CD4-positive, alpha-beta T cell treated with Interferon alpha-2 for 1 hour (primary cell): Measurements from ENCODE around the gene PIP5K1A.
"Not testable (repeated sequence)": the region's sequence is repeated elsewhere in the genome, so short reads cannot be mapped to it uniquely, and the experiment has no call there.

ENCODE experiments used
- DNase-seq, 2 donors: peaks; one replicate each; pipeline ENCODE4 v3.0.0-alpha.2; 2020 to 2022

Gene PIP5K1A

GRCh38 chr1:151254217-151255213 is 56.2 kb downstream of the PIP5K1A start, which contains the start of gene PSMD4:
Gene PSMD4 (plus strand): TSS chr1:151254734. CDS start chr1:151254783, 49 bp downstream.
- peak; percentile 96 to 97 for DNase-seq

- DNase-seq, result no peak
These were observed 57.0 kb downstream of the PIP5K1A start for GRCh38 chr1:151255381-151255780.

GRCh38 chr1:151259351-151259750 is 61.0 kb downstream of the PIP5K1A start:
- DNase-seq, result no peak

DNA sequence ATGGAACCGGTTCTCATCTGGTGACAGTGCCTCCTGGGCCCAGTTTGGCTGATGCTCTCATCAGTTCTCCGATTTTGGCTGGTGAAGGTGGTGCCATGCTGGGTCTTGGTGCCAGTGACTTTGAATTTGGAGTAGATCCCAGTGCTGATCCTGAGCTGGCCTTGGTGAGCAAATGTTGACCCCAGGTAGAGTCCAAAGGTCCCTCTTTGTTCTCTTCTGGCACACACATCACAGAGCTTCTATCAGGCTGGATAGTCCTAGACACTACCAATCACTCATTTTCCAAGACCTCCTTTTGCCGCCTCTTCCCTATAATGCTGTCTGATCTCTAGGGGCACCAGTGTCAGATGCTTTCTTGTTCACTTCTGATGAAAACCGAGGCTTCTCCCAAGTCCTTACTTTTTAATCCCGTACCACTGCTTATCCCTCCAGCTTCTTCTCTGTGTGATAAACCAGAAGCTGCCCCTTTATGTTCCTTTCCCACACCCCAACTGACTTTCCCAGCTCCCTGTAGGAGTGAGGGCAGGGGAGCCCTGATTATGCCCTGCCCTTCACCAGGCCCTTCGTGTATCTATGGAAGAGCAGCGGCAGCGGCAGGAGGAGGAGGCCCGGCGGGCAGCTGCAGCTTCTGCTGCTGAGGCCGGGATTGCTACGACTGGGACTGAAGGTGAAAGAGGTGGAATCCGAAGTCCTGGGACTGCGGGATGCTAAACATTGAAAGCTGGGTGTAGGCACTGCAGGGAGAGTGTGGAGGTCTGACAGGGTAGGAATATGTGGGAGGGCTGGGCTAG is 67.3 kb downstream of the PIP5K1A start:
- no peak for DNase-seq

DNA sequence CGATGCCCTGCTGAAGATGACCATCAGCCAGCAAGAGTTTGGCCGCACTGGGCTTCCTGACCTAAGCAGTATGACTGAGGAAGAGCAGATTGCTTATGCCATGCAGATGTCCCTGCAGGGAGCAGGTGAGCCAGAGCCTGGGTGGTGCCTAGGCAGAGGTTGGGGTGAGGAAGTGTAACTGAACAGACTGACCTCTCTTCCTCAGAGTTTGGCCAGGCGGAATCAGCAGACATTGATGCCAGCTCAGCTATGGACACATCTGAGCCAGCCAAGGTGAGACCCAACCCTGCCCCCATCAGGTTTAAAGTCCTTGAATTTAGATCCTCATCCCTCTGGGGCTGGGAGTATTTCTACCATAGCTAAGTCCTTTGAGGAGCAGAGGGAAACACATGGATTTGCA is 68.0 kb downstream of the PIP5K1A start:
- no peak for DNase-seq

GRCh38 chr1:151266821-151267220 is 68.5 kb downstream of the PIP5K1A start:
- DNase-seq, result no peak

DNA sequence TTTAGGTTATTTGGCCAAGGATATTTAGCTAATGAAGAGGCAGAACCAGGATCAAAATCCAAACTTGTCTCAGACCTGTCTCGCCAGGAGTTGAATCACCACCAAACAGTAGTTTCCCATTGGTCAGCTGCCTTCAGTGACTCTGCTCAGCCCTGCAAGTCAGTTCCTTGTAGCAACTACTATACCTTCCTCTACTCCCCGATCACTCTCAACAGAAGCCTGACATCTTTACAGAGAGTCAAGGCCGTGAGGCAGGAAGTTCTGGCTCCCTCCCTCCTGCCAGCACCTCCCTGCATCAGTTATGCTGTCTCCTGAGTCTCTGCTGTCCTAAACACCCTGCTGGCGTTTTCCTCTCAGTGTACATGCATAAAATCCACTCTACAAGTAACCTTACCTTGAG is 69.4 kb downstream of the PIP5K1A start:
- DNase-seq, result no peak

DNA sequence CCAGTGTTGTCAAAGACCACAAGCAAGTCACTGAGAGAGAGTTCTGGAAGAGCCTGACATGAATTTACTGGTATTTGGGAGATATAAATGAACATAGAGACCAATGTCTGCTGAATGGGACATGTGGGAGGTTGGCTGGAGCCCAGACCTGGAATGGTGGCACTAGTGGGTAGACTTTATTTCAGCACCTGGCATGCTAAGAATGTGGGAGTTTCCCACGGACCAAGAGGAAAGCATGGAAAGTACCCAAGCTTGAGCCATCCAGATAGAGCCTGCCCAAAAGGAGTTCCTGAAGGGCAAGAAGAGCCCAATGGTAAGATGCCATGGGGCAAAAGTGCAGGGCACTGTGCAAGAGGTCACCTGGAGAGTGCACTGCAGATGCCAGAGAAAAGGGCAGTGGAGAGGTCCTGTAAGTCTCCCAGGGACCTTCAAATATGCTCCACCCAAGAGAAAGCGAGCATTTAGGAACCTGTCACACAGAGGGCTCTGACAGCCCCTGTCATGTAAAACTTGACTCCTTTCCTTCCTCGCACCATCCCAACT is 75.6 kb downstream of the PIP5K1A start:
- no peak for DNase-seq

GRCh38 chr1:151275341-151275740 is 77.0 kb downstream of the PIP5K1A start:
- not testable (repeated sequence) for DNase-seq

GRCh38 chr1:151277249-151277648 is 78.9 kb downstream of the PIP5K1A start:
- peak; percentile 12 to 45 for DNase-seq

DNA sequence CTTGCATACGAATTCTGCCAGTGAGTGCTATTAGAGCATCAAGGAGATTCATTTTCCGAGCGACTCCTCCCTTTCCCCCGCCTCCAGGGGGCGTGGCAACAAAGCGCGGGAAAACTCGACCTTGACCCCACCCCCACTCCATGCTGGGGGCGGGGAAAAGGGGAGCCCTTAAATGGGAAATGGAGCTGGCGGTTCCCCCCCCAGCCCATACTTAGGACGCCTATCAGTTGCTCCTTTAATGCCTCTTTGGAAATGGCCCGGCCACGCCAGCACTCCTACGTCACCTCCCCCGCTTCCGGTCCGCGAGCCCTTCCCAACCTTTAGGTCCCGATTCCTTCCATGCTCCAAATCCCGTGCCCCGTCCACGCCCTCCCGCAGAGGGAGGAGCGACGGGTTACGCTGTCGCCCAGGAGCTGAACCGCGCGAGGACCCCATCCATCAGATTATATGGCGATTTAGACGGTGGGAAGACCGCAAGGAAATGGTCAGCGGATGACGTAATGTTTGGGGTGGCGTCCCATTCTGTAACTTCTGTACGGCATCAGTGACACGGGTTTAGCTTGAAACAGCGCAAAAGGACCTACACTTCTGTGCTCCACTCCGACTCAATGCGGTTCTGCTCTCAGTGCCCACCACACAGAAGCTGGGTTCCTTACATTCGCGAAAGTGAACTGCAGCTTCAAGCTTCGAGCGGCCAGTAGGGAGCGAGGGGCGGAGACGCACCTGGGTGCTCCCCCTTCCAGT is 83.0 kb downstream of the PIP5K1A start:
- peak; percentile 93 to 97 for DNase-seq

DNA sequence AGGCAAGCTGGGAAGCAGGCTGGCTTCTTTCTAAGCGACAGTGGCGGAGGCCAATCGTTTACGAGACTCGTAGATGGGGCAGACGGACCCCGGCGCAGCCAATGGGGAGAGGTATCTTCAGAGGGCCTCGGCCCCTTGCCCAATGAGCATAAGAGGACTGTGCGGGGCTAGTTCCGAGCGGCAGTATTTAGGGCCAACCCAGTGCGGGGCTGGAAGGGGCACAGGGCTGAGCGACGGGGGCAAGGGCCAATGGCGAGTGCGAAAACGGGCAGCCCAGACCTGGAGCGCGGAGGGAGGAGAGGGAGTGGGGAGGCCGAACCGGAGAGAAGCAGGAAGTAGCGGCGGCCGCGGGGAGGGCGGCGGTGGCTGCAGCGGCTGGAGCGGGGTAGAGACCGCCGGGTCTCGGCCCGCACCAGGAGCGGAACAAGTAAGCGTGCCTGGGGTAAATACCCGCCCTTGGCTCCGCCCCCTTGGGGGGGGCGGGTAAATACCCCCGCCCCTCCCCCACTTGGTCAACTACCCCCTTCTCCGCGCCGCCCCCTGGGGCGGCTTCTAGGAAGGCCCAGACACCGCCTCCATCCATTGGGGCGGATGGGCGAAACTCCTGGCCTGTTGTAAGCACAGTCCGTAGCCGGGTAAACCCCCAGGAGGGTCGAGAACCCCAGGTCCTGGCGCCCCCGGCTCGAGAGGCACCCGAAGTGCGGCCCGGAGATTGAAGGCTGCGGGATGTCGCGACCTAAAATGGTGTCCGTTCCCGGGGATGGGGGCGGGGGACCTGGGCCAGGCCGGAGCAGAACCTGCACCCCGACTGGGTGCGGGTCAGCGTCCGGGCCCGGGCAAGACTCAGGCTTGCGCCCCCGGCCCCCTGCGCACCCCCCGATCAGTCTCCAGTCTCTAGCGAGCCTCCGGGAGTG is 83.9 kb downstream of the PIP5K1A start, which contains the start of gene ZNF687:
TSS of gene ZNF687 (plus strand) at position 331 of the 914 bp plus-strand sequence. CDS start 3,993 bp downstream, outside the sequence.
- peak; percentile 99 for DNase-seq

GRCh38 chr1:151282883-151283725 is 84.8 kb downstream of the PIP5K1A start:
- peak; percentile 30 to 34 for DNase-seq

GRCh38 chr1:151284013-151284577 is 85.7 kb downstream of the PIP5K1A start:
- DNase-seq, result no peak

GRCh38 chr1:151286619-151287340 is 88.4 kb downstream of the PIP5K1A start:
- DNase-seq, result no peak

DNA sequence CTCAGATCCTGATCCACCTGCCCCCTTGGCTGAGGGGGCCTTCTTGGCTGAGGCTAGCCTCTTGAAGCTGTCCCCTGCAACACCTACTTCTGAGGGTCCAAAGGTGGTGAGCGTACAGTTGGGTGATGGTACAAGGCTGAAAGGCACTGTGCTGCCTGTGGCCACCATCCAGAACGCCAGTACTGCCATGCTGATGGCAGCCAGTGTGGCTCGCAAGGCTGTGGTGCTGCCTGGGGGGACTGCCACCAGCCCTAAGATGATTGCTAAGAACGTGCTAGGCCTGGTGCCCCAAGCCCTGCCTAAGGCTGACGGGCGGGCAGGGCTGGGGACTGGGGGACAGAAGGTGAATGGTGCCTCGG is 89.0 kb downstream of the PIP5K1A start:
- DNase-seq, result no peak

GRCh38 chr1:151287767-151288500 is 89.6 kb downstream of the PIP5K1A start:
- DNase-seq, result no peak

DNA sequence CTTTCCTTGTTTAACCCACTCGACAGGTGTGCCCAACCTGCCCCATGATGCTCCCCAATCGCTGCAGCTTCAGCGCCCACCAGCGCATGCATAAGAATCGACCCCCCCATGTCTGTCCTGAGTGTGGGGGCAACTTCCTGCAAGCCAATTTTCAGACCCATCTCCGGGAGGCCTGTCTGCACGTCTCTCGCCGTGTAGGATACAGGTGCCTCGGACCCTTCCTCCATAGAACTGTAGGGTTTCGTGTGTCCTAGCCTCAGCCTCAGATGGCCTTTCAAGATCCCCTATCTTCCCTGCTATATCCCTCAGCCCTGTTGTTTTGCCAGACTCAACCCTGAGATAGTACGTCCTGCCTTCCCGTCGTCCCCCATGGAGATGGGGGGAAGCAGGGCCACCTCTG is 90.2 kb downstream of the PIP5K1A start:
- no peak for DNase-seq
